ENCODE measurements around the gene TBX6. TPM values are rescaled to one million over a fixed set of nuclear protein-coding genes. Genes with fewer than 3 reads are reported as not detected.

The TBX6 gene
- total and polyA plus RNA-seq, 2 donors (not counting 3 experiments of a cell fraction or from before 2014, with no cell fraction given): 0.40 to 0.60 TPM

DNA sequence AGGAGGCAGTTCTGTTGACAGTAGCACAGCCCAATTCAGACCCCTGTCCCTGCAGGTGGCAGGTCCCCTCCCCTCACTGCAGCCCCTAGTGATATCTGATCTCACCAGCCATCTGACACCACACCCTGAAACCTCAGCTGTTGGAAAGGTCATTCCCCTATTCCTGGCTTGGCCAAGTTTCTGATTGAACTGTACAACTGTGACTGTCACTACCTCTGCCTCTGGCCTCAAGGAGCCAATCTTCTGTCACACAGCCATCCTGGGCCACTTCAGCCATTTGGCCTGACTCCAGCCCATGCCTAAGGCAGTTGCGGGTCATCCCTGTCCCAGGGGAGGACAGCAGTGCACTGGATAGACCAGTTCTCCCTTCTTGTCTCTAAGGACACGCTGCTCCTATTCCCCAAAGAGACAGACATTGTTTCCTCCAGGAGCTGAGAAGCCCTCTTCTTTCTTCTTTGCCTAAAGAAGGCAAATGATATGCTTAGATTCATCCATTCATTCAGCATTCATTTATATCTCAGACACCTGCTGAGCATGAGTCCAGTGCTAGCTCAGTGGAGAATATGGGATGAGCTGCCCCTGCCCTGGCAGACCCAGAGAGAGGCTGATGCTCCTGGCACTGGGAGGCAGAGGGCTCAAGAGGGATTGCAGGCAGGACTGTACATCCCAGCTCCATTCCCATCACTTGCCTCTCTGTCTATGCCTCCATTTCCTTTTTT is 30.7 kb downstream of the TBX6 start:
- Histone ChIP-seq H3K4me1 (ENCODE audit: control insufficient read depth, extremely low read depth, insufficient read depth, low read length) (peaks cover 16% of the 10 kb centered on the region), H2AFZ (ENCODE audit: low read depth, low read length) (no peak overlapping the region), H3K4me3 (replicated peaks in 1 of 3; ENCODE audit: insufficient read depth in 1 of 3, low read depth in 1 of 3, low read length in 3 of 3) (no peak overlapping the region), H4K20me1 (replicated peaks; ENCODE audit: control insufficient read depth, extremely low read depth, insufficient read depth, low read length) (no peaks in the 10 kb centered on the region), H3K79me2 (ENCODE audit: control insufficient read depth, insufficient read depth, low read length) (peaks cover 3% of the 10 kb centered on the region), H3K9me3 (replicated peaks; ENCODE audit: control insufficient read depth, insufficient read depth, low read length) (no peaks in the 10 kb centered on the region), H3K27me3 (ENCODE audit: control insufficient read depth in 2 of 2, insufficient read depth in 2 of 2, low read length in 2 of 2) (no peaks in the 10 kb centered on the region), H3K27ac (ENCODE audit: insufficient read depth, low read depth, low read length) (no peak overlapping the region), H3K9ac (replicated peaks; ENCODE audit: extremely low read depth, insufficient read depth, low read length) (no peak overlapping the region), H3K9me1 (replicated peaks; ENCODE audit: control insufficient read depth, extremely low read depth, insufficient read depth, low read length) (no peaks in the 10 kb centered on the region), H3K4me2 (ENCODE audit: insufficient read depth, low read length) (no peak overlapping the region), H3K36me3 (ENCODE audit: control insufficient read depth in 2 of 2, extremely low read depth in 1 of 2, insufficient read depth in 2 of 2, low read length in 2 of 2) (peaks cover 0 to 5% of the 10 kb centered on the region in 2 experiments)
- intact Hi-C loops (cut with micrococcal nuclease) (no loop called here), dilution Hi-C loops (cut with MboI; ENCODE audit: extremely low pct_ligation_motif_present, low sequenced_read_pairs) (no loop called here)
- ChIA-PET CTCF (no interaction called here), POLR2A (no interaction called here)
- BruUV-seq (replicated peaks): no TSS peak
- TF ChIP-seq POLR2A (IDR thresholded peaks at IDR 0.05; ENCODE audit: low read depth, low read length) (no peak), EZH2 (IDR thresholded peaks at IDR 0.05; ENCODE audit: borderline replicate concordance, low read depth, low read length, severe bottlenecking) (no peak), FOS (IDR thresholded peaks at IDR 0.05; ENCODE audit: borderline replicate concordance, insufficient read depth, low read length) (no peak)
- DNase-seq (ENCODE audit: low read depth, low spot score): no peak
- no peak for FAIRE-seq

DNA sequence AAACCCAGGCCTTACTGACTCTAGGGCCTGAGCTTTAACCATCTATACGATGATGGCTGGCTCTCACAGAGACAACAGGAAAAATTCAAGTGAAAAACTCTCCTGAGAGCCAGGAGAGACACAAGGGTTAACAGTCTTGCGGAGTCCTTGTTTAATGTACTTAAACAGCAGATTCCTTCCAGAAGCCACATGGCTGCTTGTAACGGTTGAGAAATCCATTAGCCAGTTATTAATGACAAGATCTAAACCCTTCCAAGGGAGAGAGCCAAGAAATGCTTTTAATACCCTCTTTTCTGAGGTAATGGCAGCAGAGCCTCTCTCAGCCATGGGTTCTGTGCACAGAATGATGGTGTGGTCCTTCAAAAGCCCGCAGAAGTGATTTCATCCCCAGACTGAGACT is 31.4 kb downstream of the TBX6 start:
- FAIRE-seq (no peak), DNase-seq (ENCODE audit: low read depth, low spot score) (no peak)
- Histone ChIP-seq H3K27me3 (ENCODE audit: control insufficient read depth in 2 of 2, insufficient read depth in 2 of 2, low read length in 2 of 2) (no peaks in the 10 kb centered on the region), H3K36me3 (ENCODE audit: control insufficient read depth in 2 of 2, extremely low read depth in 1 of 2, insufficient read depth in 2 of 2, low read length in 2 of 2) (peaks cover 0 to 5% of the 10 kb centered on the region in 2 experiments), H3K4me1 (ENCODE audit: control insufficient read depth, extremely low read depth, insufficient read depth, low read length) (peaks cover 16% of the 10 kb centered on the region), H3K27ac (ENCODE audit: insufficient read depth, low read depth, low read length) (no peak overlapping the region), H3K9me3 (replicated peaks; ENCODE audit: control insufficient read depth, insufficient read depth, low read length) (no peaks in the 10 kb centered on the region), H4K20me1 (replicated peaks; ENCODE audit: control insufficient read depth, extremely low read depth, insufficient read depth, low read length) (no peaks in the 10 kb centered on the region), H2AFZ (ENCODE audit: low read depth, low read length) (no peak overlapping the region), H3K9ac (replicated peaks; ENCODE audit: extremely low read depth, insufficient read depth, low read length) (no peak overlapping the region), H3K9me1 (replicated peaks; ENCODE audit: control insufficient read depth, extremely low read depth, insufficient read depth, low read length) (no peaks in the 10 kb centered on the region), H3K4me3 (replicated peaks in 1 of 3; ENCODE audit: insufficient read depth in 1 of 3, low read depth in 1 of 3, low read length in 3 of 3) (no peak overlapping the region), H3K79me2 (ENCODE audit: control insufficient read depth, insufficient read depth, low read length) (no peaks in the 10 kb centered on the region), H3K4me2 (ENCODE audit: insufficient read depth, low read length) (no peak overlapping the region)
- intact Hi-C loops (cut with micrococcal nuclease) (no loop called here), dilution Hi-C loops (cut with MboI; ENCODE audit: extremely low pct_ligation_motif_present, low sequenced_read_pairs) (no loop called here)
- POLR2A ChIA-PET: no interaction called here
- CTCF ChIA-PET: interaction anchor here (5.8 kb wide), 1 partner anchor 31 kb away, joined by 55 read pairs; the partner anchor contains the start of gene TBX6
- TF ChIP-seq JUN (IDR thresholded peaks at IDR 0.05; ENCODE audit: borderline replicate concordance, insufficient read depth, insufficient read length, low read depth): no peak
- no peak for TF ChIP-seq POLR2AphosphoS5 (IDR thresholded peaks at IDR 0.05; ENCODE audit: insufficient read depth, low read depth, low read length)
- no peak for TF ChIP-seq FOS (IDR thresholded peaks at IDR 0.05; ENCODE audit: borderline replicate concordance, insufficient read depth, low read length)
- no peak for TF ChIP-seq EZH2 (IDR thresholded peaks at IDR 0.05; ENCODE audit: borderline replicate concordance, low read depth, low read length, severe bottlenecking)
- TF ChIP-seq GATA2 (IDR thresholded peaks at IDR 0.05; ENCODE audit: insufficient read depth, insufficient read length, low read depth, low read length): no peak
- no TSS peak for BruUV-seq (replicated peaks)
